Keratinocyte (primary cell): Measurements from ENCODE around the gene LRRC41. TPM values are rescaled to one million over a fixed set of nuclear protein-coding genes. Genes with fewer than 3 reads are reported as not detected.

Experiments used
- DNase-seq: peaks from one replicate; pipeline ENCODE4 v3.0.0-alpha.2; 2011; ENCODE audit warnings: low read depth, missing footprints, low spot score
- FAIRE-seq: peaks from 2 replicates; lab custom pipeline; 2011; peaks lifted over from hg19 to GRCh38; lab: Jason Lieb, UNC
- H2AFZ ChIP-seq: 2 replicates; pipeline ENCODE4 v1.6.0; 2012; ENCODE audit warnings: low read length, control low read depth, inconsistent platforms; ENCODE audit not compliant: control insufficient read depth
- H3K27ac ChIP-seq: 2 replicates; pipeline ENCODE4 v1.5.1; 2011; ENCODE audit warnings: low read length; ENCODE audit not compliant: control insufficient read depth, insufficient read depth
- H3K27me3 ChIP-seq: 3 replicates; pipeline ENCODE4 v1.6.0; 2011; ENCODE audit warnings: low read length; ENCODE audit not compliant: control insufficient read depth, insufficient read depth; ENCODE audit errors: extremely low read depth
- H3K36me3 ChIP-seq, 2 experiments: 2 replicates in 1 of 2; 3 replicates in 1 of 2; pipeline ENCODE4 v1.5.1; 2011; ENCODE audit warnings: low read length in 2 of 2, mild to moderate bottlenecking in 1 of 2; ENCODE audit not compliant: control insufficient read depth in 2 of 2, insufficient read depth in 2 of 2; ENCODE audit errors: extremely low read depth in 1 of 2
- H3K4me1 ChIP-seq: 3 replicates; pipeline ENCODE4 v1.5.1; 2011; ENCODE audit warnings: low read length; ENCODE audit not compliant: control insufficient read depth, insufficient read depth; ENCODE audit errors: extremely low read depth
- H3K4me2 ChIP-seq: 3 replicates; pipeline ENCODE4 v1.6.0; 2011; ENCODE audit warnings: low read depth, low read length; ENCODE audit not compliant: control insufficient read depth, insufficient read depth; ENCODE audit errors: extremely low read depth
- H3K4me3 ChIP-seq, 3 experiments: fragments of 200-600 bp in 1 of 3; sonication (generic) in 1 of 3; 2 replicates in 2 of 3; 3 replicates in 1 of 3; pipeline ENCODE4 v1.5.1; 2011 to 2016; ENCODE audit warnings: low read length in 3 of 3, mild to moderate bottlenecking in 3 of 3, control low read depth in 2 of 3, inconsistent platforms in 1 of 3, low read depth in 1 of 3, mixed read lengths in 1 of 3, mixed run types in 1 of 3, moderate library complexity in 1 of 3; ENCODE audit not compliant: control insufficient read depth in 2 of 3, insufficient read depth in 2 of 3; ENCODE audit errors: extremely low read depth in 1 of 3
- H3K79me2 ChIP-seq: 2 replicates; pipeline ENCODE4 v1.6.0; 2012; ENCODE audit warnings: low read length; ENCODE audit not compliant: control insufficient read depth, insufficient read depth
- H3K9ac ChIP-seq: 3 replicates; pipeline ENCODE4 v1.6.0; 2011; ENCODE audit warnings: low read length; ENCODE audit not compliant: control insufficient read depth, insufficient read depth; ENCODE audit errors: extremely low read depth
- H3K9me1 ChIP-seq: 3 replicates; pipeline ENCODE4 v1.6.0; 2011; ENCODE audit warnings: low read length; ENCODE audit not compliant: control insufficient read depth, insufficient read depth; ENCODE audit errors: extremely low read depth
- H3K9me3 ChIP-seq: 2 replicates; pipeline ENCODE4 v1.5.1; 2012; ENCODE audit warnings: low read depth, low read length; ENCODE audit not compliant: control insufficient read depth
- H4K20me1 ChIP-seq: 3 replicates; pipeline ENCODE4 v1.6.0; 2011; ENCODE audit warnings: low read length; ENCODE audit not compliant: control insufficient read depth, insufficient read depth; ENCODE audit errors: extremely low read depth
- EZH2 ChIP-seq: IDR thresholded peaks from one replicate; pipeline ENCODE4 v1.6.1; 2012; ENCODE audit warnings: inconsistent platforms, mild to moderate bottlenecking, low read length, moderate library complexity
- dilution Hi-C: fragments of 300-500 bp; cut with MboI; formaldehyde crosslinking; loops from one replicate; pipeline ENCODE4 v1.7.0; 2020; ENCODE audit warnings: low sequenced_read_pairs; ENCODE audit not compliant: extremely low pct_ligation_motif_present
- polyA plus RNA-seq, 5 experiments: library from polyadenylated mRNA; depleted of rRNA in 3 of 5; stranded (reverse) in 3 of 5; stranded (forward) in 1 of 5; unstranded in 1 of 5; fragments of >200 nt; gene quantifications; 1 replicate in 1 of 5; 2 replicates in 3 of 5; 3 replicates in 1 of 5; pipeline versions ENCODE4 v1.2.1 to v1.2.3, GENCODE V29; 2011 to 2012; ENCODE audit warnings: missing spikeins in 2 of 5, low read depth in 1 of 5, low replicate concordance in 1 of 5
- TF ChIP-seq, protein P1 (sequence below), 3 experiments: IDR thresholded peaks in 1 of 3; conservative IDR thresholded peaks in 1 of 3; optimal IDR thresholded peaks in 1 of 3; 2 replicates in 2 of 3; 3 replicates in 1 of 3; pipeline versions ENCODE3 to v1.5.1; 2011; ENCODE audit warnings: low read length in 3 of 3, mild to moderate bottlenecking in 3 of 3, moderate library complexity in 2 of 3, control low read depth in 1 of 3, inconsistent platforms in 1 of 3; ENCODE audit not compliant: insufficient read depth in 2 of 3; ENCODE audit errors: extremely low read depth in 1 of 3

The LRRC41 gene
- polyA plus RNA-seq, 1 donor (not counting 4 experiments of a cell fraction or from before 2014, with no cell fraction given), result 51.2 TPM

DNA sequence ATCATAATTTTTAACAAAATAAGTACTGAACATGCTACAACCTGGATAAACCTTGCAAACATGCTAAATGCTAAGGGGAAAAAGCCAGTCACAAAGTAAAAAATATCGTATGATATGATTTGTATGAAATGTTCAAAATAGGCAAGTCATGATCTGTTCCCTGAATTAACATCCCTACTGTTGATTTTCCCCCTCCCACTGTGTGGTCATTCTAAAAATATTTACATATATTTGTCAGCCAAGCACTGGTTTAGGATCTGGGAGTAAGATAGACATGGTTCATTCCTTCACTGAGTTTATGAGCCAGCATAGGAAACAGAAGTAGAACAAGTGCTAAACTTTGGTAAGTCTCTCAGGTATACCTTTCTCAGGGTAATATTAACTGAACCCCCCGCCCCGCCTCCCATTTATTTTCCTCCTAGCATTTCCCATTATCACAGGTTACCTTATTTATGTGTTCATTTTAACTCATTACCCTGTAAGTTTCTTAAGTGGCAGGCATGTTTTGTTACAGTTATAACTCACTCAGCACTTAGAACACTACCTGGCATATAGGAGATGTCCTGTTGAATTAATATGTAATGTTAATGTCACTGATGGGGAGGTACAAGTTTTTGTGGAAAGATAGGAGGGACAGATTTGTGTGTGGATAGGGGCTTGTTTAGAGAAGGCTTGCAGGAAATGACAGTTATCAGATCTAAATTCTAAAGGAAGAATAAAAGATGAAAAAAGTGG, 12.4 kb upstream of the LRRC41 start:
- H3K27ac ChIP-seq, result no peak overlapping the region
- H4K20me1 ChIP-seq, result no peaks in the 10 kb centered on the region
- H3K4me1 ChIP-seq, result no peaks in the 10 kb centered on the region
- no peak for FAIRE-seq
- dilution Hi-C loops, result no loop called here
- TF ChIP-seq, protein P1, sequence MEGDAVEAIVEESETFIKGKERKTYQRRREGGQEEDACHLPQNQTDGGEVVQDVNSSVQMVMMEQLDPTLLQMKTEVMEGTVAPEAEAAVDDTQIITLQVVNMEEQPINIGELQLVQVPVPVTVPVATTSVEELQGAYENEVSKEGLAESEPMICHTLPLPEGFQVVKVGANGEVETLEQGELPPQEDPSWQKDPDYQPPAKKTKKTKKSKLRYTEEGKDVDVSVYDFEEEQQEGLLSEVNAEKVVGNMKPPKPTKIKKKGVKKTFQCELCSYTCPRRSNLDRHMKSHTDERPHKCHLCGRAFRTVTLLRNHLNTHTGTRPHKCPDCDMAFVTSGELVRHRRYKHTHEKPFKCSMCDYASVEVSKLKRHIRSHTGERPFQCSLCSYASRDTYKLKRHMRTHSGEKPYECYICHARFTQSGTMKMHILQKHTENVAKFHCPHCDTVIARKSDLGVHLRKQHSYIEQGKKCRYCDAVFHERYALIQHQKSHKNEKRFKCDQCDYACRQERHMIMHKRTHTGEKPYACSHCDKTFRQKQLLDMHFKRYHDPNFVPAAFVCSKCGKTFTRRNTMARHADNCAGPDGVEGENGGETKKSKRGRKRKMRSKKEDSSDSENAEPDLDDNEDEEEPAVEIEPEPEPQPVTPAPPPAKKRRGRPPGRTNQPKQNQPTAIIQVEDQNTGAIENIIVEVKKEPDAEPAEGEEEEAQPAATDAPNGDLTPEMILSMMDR (optimal IDR thresholded peaks at IDR 0.05 in 1 of 3, IDR thresholded peaks at IDR 0.05 in 1 of 3, conservative IDR thresholded peaks at IDR 0.05 in 1 of 3; ENCODE audit: extremely low read depth in 1 of 3, insufficient read depth in 2 of 3, low read length in 3 of 3), result no peak
- no peak for TF ChIP-seq EZH2
- no peak for DNase-seq
- no peaks in the 10 kb centered on the region for H3K79me2 ChIP-seq
- peaks cover 15 to 18% of the 10 kb centered on the region in 2 experiments for H3K36me3 ChIP-seq
- H3K9ac ChIP-seq, result no peak overlapping the region
- no peaks in the 10 kb centered on the region for H3K9me3 ChIP-seq
- H2AFZ ChIP-seq, result no peak overlapping the region
- no peaks in the 10 kb centered on the region for H3K9me1 ChIP-seq
- H3K4me2 ChIP-seq, result no peak overlapping the region
- no peak overlapping the region for H3K4me3 ChIP-seq
- H3K27me3 ChIP-seq, result no peaks in the 10 kb centered on the region

DNA sequence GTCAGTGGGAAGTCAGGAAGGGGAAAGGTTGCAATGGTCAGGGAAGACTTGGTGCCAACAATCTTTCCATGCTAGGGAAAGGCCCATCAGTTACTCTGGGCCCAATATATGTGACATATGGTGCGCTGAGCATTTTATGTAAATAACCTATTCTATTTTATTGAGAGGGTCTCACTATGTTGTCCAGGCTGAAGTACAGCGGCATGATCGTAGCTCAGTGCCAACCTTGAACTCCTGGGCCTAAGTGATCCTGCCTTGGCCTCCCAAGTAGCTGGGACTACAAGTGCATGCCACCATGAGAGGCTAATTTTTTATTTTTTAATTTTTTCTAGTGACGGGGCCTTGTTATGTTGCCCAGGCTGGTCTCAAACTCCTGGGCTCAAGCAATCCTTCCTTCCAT, 6.9 kb upstream of the LRRC41 start:
- no peak overlapping the region for H3K4me3 ChIP-seq
- H3K27ac ChIP-seq, result no peak overlapping the region
- H3K79me2 ChIP-seq, result peaks cover 49% of the 10 kb centered on the region
- TF ChIP-seq, protein P1 (optimal IDR thresholded peaks at IDR 0.05 in 1 of 3, IDR thresholded peaks at IDR 0.05 in 1 of 3, conservative IDR thresholded peaks at IDR 0.05 in 1 of 3; ENCODE audit: extremely low read depth in 1 of 3, insufficient read depth in 2 of 3, low read length in 3 of 3), result no peak
- no peak for TF ChIP-seq EZH2
- peaks cover 4% of the 10 kb centered on the region for H3K4me1 ChIP-seq
- DNase-seq, result no peak
- FAIRE-seq, result no peak
- H3K27me3 ChIP-seq, result no peaks in the 10 kb centered on the region
- H3K4me2 ChIP-seq, result no peak overlapping the region
- H3K9me3 ChIP-seq, result no peaks in the 10 kb centered on the region
- peaks cover 22 to 23% of the 10 kb centered on the region in 2 experiments for H3K36me3 ChIP-seq
- no peak overlapping the region for H3K9ac ChIP-seq
- dilution Hi-C loops, result no loop called here
- H2AFZ ChIP-seq, result no peak overlapping the region
- H4K20me1 ChIP-seq, result no peaks in the 10 kb centered on the region
- H3K9me1 ChIP-seq, result no peaks in the 10 kb centered on the region
